Fibroblast of lung (primary cell): ENCODE results near the gene CCL16. TPM values are rescaled to one million over a fixed set of nuclear protein-coding genes. Genes with fewer than 3 reads are reported as not detected.
A peak's percentile ranks its signal among the peaks of the same experiment; 100 is the strongest.

Source experiments
- DNase-seq, 2 donors: peaks; one replicate each; pipeline versions ENCODE4 v3.0.0 to v3.0.0-alpha.2; 2010; ENCODE audit warnings: low read depth in 2 of 2
- H2AFZ ChIP-seq: 2 replicates; pipeline ENCODE4 v1.5.1; 2012; ENCODE audit warnings: low read length, control low read depth, inconsistent platforms
- H3K27ac ChIP-seq: 2 replicates; pipeline ENCODE4 v1.5.1; 2011; ENCODE audit warnings: low read length, control low read depth; ENCODE audit not compliant: insufficient read depth
- H3K27me3 ChIP-seq: 2 replicates; pipeline ENCODE4 v1.5.1; 2011; ENCODE audit warnings: mild to moderate bottlenecking, low read length; ENCODE audit not compliant: control insufficient read depth, insufficient read depth
- H3K36me3 ChIP-seq: 2 replicates; pipeline ENCODE4 v1.5.1; 2011; ENCODE audit warnings: low read length; ENCODE audit not compliant: control insufficient read depth, insufficient read depth
- H3K4me1 ChIP-seq: 2 replicates; pipeline ENCODE4 v1.5.1; 2011; ENCODE audit warnings: low read length; ENCODE audit not compliant: control insufficient read depth, insufficient read depth; ENCODE audit errors: extremely low read depth
- H3K4me2 ChIP-seq: 2 replicates; pipeline ENCODE4 v1.5.1; 2011; ENCODE audit warnings: low read length, control low read depth; ENCODE audit not compliant: insufficient read depth; ENCODE audit errors: extremely low read depth
- H3K4me3 ChIP-seq, 4 experiments: fragments of 200-600 bp in 1 of 4; sonication (generic) in 1 of 4; replicated peaks in 1 of 4; 2 replicates each; pipeline ENCODE4 v1.5.1; 2011 to 2016; ENCODE audit warnings: low read length in 4 of 4, low read depth in 3 of 4, mild to moderate bottlenecking in 3 of 4, control low read depth in 2 of 4, inconsistent platforms in 1 of 4, mixed read lengths in 1 of 4; ENCODE audit not compliant: insufficient read depth in 1 of 4; ENCODE audit errors: control extremely low read depth in 1 of 4
- H3K79me2 ChIP-seq: 2 replicates; pipeline ENCODE4 v1.5.1; 2012; ENCODE audit warnings: mild to moderate bottlenecking, low read length, inconsistent platforms; ENCODE audit not compliant: control insufficient read depth, insufficient read depth
- H3K9ac ChIP-seq: 2 replicates; pipeline ENCODE4 v1.5.1; 2011; ENCODE audit warnings: mild to moderate bottlenecking, low read length, control low read depth; ENCODE audit not compliant: insufficient read depth
- H3K9me3 ChIP-seq: 2 replicates; pipeline ENCODE4 v1.5.1; 2012; ENCODE audit warnings: low read depth, low read length; ENCODE audit not compliant: control insufficient read depth, insufficient read depth
- H4K20me1 ChIP-seq: 2 replicates; pipeline ENCODE4 v1.5.1; 2011; ENCODE audit warnings: low read length; ENCODE audit not compliant: control insufficient read depth, insufficient read depth; ENCODE audit errors: extremely low read depth
- EZH2 ChIP-seq: IDR thresholded peaks from 2 replicates; pipeline ENCODE4 v1.5.1; 2012; ENCODE audit warnings: low read length, control low read depth, mild to moderate bottlenecking; ENCODE audit errors: missing control alignments
- polyA plus RNA-seq, 2 donors: library from polyadenylated mRNA; depleted of rRNA in 1 of 2; stranded (reverse) in 1 of 2; unstranded in 1 of 2; fragments of >200 nt; gene quantifications; 2 replicates each; pipeline ENCODE4 v1.2.1, GENCODE V29; 2011 to 2012; ENCODE audit warnings: missing spikeins in 1 of 2
- total RNA-seq: library from RNA; depleted of rRNA; stranded (reverse); fragments of >200 nt; gene quantifications from 2 replicates; pipeline ENCODE4 v1.2.1, GENCODE V29; 2014
- TF ChIP-seq, protein P1 (sequence below), 2 donors: IDR thresholded peaks in 1 of 2; conservative IDR thresholded peaks in 1 of 2; 1 replicate in 1 of 2; 2 replicates in 1 of 2; pipeline ENCODE4 v1.5.1; 2011 to 2012; ENCODE audit warnings: low read length in 2 of 2, control low read depth in 1 of 2, inconsistent platforms in 1 of 2, low read depth in 1 of 2, mild to moderate bottlenecking in 1 of 2

The CCL16 gene
- total and polyA plus RNA-seq, 2 donors (not counting 1 experiment from before 2014, with no cell fraction given), result not detected

- no peaks in the 10 kb centered on the region for H3K9me3 ChIP-seq
- no peak for DNase-seq
- H3K9ac ChIP-seq, result no peak overlapping the region
- TF ChIP-seq EZH2, result no peak
- TF ChIP-seq, protein P1, sequence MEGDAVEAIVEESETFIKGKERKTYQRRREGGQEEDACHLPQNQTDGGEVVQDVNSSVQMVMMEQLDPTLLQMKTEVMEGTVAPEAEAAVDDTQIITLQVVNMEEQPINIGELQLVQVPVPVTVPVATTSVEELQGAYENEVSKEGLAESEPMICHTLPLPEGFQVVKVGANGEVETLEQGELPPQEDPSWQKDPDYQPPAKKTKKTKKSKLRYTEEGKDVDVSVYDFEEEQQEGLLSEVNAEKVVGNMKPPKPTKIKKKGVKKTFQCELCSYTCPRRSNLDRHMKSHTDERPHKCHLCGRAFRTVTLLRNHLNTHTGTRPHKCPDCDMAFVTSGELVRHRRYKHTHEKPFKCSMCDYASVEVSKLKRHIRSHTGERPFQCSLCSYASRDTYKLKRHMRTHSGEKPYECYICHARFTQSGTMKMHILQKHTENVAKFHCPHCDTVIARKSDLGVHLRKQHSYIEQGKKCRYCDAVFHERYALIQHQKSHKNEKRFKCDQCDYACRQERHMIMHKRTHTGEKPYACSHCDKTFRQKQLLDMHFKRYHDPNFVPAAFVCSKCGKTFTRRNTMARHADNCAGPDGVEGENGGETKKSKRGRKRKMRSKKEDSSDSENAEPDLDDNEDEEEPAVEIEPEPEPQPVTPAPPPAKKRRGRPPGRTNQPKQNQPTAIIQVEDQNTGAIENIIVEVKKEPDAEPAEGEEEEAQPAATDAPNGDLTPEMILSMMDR (conservative IDR thresholded peaks at IDR 0.05 in 1 of 2, IDR thresholded peaks at IDR 0.05 in 1 of 2; ENCODE audit: low read depth in 1 of 2, low read length in 2 of 2), result no peak
- no peaks in the 10 kb centered on the region for H3K4me1 ChIP-seq
- H2AFZ ChIP-seq, result no peak overlapping the region
- H3K4me3 ChIP-seq, result no peak overlapping the region
- H3K27me3 ChIP-seq, result no peaks in the 10 kb centered on the region
- H3K4me2 ChIP-seq, result no peak overlapping the region
- H3K27ac ChIP-seq, result no peak overlapping the region
- H4K20me1 ChIP-seq, result no peaks in the 10 kb centered on the region
- H3K79me2 ChIP-seq, result no peaks in the 10 kb centered on the region
- H3K36me3 ChIP-seq, result no peaks in the 10 kb centered on the region
Measured at GRCh38 chr17:35978346-35978745, 3.0 kb downstream of the CCL16 start.

DNA sequence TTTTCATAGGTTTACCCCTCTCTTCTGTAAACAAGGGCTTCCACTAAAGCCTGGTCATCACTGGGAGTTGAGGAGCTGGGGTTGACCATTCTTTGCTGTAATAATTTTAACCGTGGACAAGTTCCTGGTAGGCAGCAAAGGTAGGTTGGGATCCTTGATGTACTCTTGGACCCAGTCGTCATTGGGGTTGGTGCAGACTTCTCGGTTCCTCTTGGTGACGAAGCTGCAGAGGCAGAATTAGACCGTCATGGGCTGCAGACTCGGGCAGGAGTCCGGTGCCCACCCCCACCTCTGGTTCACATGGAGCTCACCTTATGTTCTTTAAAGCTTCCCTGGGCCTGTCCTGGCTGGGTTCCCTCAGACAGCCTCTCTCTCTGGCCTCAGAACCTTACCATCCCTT, 3.8 kb downstream of the CCL16 start:
- Histone ChIP-seq H3K4me2 (no peak overlapping the region), H3K4me1 (no peaks in the 10 kb centered on the region), H3K27ac (no peak overlapping the region), H3K36me3 (no peaks in the 10 kb centered on the region), H3K4me3 (no peak overlapping the region), H3K9me3 (no peaks in the 10 kb centered on the region), H4K20me1 (no peaks in the 10 kb centered on the region), H3K79me2 (no peaks in the 10 kb centered on the region), H3K27me3 (no peaks in the 10 kb centered on the region), H3K9ac (no peak overlapping the region), H2AFZ (no peak overlapping the region)
- DNase-seq, result no peak
- no peak for TF ChIP-seq EZH2
- TF ChIP-seq, protein P1 (conservative IDR thresholded peaks at IDR 0.05 in 1 of 2, IDR thresholded peaks at IDR 0.05 in 1 of 2; ENCODE audit: low read depth in 1 of 2, low read length in 2 of 2), result no peak

DNA sequence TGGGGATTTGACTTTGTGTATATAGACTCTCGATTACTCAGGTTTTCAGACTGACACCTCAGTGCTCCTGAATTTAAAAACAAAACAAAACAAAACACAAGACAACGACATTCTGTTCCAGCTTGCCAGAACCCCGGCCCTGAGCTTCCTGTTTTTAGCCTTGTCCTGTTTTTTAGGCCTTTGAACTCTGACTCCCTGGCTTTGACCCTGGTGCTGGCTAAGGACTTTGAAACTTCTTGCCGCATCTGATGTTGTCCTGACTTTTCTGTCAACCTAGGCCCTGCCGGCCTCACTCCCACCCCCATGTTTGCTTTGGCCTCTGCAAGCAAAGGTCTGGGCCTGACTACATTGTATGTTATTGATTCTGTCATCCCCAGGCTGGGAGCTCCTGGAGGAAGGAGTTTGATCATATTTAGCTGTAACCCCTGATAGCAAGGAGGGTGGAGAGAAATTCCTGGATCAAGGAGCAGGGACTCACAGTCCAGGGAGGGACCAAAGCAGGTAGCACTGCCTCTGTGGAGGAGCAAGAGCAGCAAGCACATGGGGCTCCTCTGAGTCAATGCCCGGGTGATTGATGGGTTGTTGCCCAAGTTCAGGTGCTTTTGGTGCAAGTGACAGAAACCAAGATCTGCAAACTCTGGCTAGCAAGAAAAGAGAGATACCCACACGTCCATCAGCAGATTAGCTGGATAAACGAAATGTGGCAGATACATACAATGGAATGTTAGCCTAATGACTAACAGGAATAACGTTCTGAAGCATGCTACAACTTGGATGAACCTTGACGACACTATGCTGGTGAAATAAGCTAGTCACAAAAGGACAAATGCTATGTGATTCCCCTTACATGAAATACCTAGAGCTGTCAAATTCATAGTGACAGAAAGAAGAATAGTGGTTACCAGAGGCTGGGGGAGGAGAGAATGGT, 7.7 kb downstream of the CCL16 start:
- DNase-seq, result peak in 1 of 2 donors; percentile 21
- Histone ChIP-seq H3K36me3 (no peaks in the 10 kb centered on the region), H3K4me2 (no peak overlapping the region), H3K4me3 (no peak overlapping the region), H3K9me3 (no peaks in the 10 kb centered on the region), H3K4me1 (no peaks in the 10 kb centered on the region), H3K27ac (no peak overlapping the region), H3K79me2 (no peaks in the 10 kb centered on the region), H3K9ac (no peak overlapping the region), H3K27me3 (peaks cover 2% of the 10 kb centered on the region), H2AFZ (no peak overlapping the region), H4K20me1 (no peaks in the 10 kb centered on the region)
- TF ChIP-seq, protein P1 (conservative IDR thresholded peaks at IDR 0.05 in 1 of 2, IDR thresholded peaks at IDR 0.05 in 1 of 2; ENCODE audit: low read depth in 1 of 2, low read length in 2 of 2), result no peak
- TF ChIP-seq EZH2, result no peak
